IMR-90 (cell line): Measurements from ENCODE around the gene PLCL1. TPM values are rescaled to one million over a fixed set of nuclear protein-coding genes. Genes with fewer than 3 reads are reported as not detected.

Source experiments
- ATAC-seq: fragments of 200-7000 bp; cut with Tn5 transposase; 2 replicates; pipeline ENCODE4 v1.9.1; 2020; ENCODE audit warnings: low read depth, mild to moderate bottlenecking, moderate library complexity
- BruUV-seq: library from RNA; stranded (reverse); fragments of 400-500 nt; replicated peaks from 2 replicates; lab custom pipeline; 2021; lab: Mats Ljungman, UMichigan
- CTCF ChIA-PET: fragments of 300-600 bp; formaldehyde crosslinking; extraction: SDS; loops from one replicate; lab custom pipeline; 2021; ENCODE audit warnings: antibody characterized with exemption; lab: Yijun Ruan, JAX
- POLR2A ChIA-PET: fragments of 300-600 bp; sonication (Branson Sonifier 250); formaldehyde crosslinking; loops from one replicate; lab custom pipeline; 2022; ENCODE audit warnings: antibody characterized with exemption; ENCODE audit not compliant: unreplicated experiment; lab: Charles Lee
- DNase-seq: peaks from one replicate; pipeline ENCODE4 v3.0.0; 2013
- H2AFZ ChIP-seq: replicated peaks from 2 replicates; pipeline ENCODE3; 2013; ENCODE audit warnings: low read length, mild to moderate bottlenecking; ENCODE audit not compliant: poor library complexity
- H2AK5ac ChIP-seq: 2 replicates; pipeline ENCODE4 v1.6.1; 2013; ENCODE audit warnings: low read depth, low read length, inconsistent platforms
- H2AK9ac ChIP-seq: replicated peaks from 2 replicates; pipeline ENCODE3; 2013; ENCODE audit warnings: mild to moderate bottlenecking, low read depth, low read length, moderate library complexity; ENCODE audit not compliant: poor library complexity
- H2BK120ac ChIP-seq: 2 replicates; pipeline ENCODE4 v1.6.1; 2013; ENCODE audit warnings: low read depth, low read length, inconsistent platforms
- H2BK15ac ChIP-seq: 3 replicates; pipeline ENCODE4 v1.6.1; 2013; ENCODE audit warnings: low read depth, low read length, inconsistent platforms
- H2BK20ac ChIP-seq: 2 replicates; pipeline ENCODE4 v1.6.1; 2013; ENCODE audit warnings: low read depth, mild to moderate bottlenecking, inconsistent platforms, low read length, moderate library complexity
- H2BK5ac ChIP-seq: 2 replicates; pipeline ENCODE4 v1.6.1; 2013; ENCODE audit warnings: mild to moderate bottlenecking, low read depth, low read length, inconsistent platforms; ENCODE audit not compliant: poor library complexity, severe bottlenecking
- H3K14ac ChIP-seq: replicated peaks from 2 replicates; pipeline ENCODE4 v1.6.1; 2013; ENCODE audit warnings: low read depth, low read length, inconsistent platforms
- H3K18ac ChIP-seq: 2 replicates; pipeline ENCODE4 v1.6.1; 2013; ENCODE audit warnings: low read depth, low read length, control low read depth
- H3K23ac ChIP-seq: 2 replicates; pipeline ENCODE4 v1.6.1; 2013; ENCODE audit warnings: low read depth, low read length, inconsistent platforms
- H3K27ac ChIP-seq: 2 replicates; pipeline ENCODE4 v1.5.1; 2013; ENCODE audit warnings: mild to moderate bottlenecking, control low read depth, low read length; ENCODE audit not compliant: insufficient read depth
- H3K27me3 ChIP-seq: 2 replicates; pipeline ENCODE4 v1.6.1; 2013; ENCODE audit warnings: low read length; ENCODE audit not compliant: control insufficient read depth, insufficient read depth
- H3K36me3 ChIP-seq: 2 replicates; pipeline ENCODE4 v1.6.1; 2013; ENCODE audit warnings: low read length, mixed read lengths; ENCODE audit not compliant: control insufficient read depth, insufficient read depth
- H3K4ac ChIP-seq: 2 replicates; pipeline ENCODE4 v1.6.1; 2013; ENCODE audit warnings: low read depth, low read length, inconsistent platforms
- H3K4me1 ChIP-seq: 2 replicates; pipeline ENCODE4 v1.6.1; 2013; ENCODE audit warnings: low read length, mixed read lengths; ENCODE audit not compliant: control insufficient read depth, insufficient read depth
- H3K4me2 ChIP-seq: 2 replicates; pipeline ENCODE4 v1.6.1; 2013; ENCODE audit warnings: low read depth, mild to moderate bottlenecking, control low read depth, low read length, moderate library complexity
- H3K4me3 ChIP-seq: 2 replicates; pipeline ENCODE4 v1.5.1; 2013; ENCODE audit warnings: low read depth, mild to moderate bottlenecking, control low read depth, low read length, moderate library complexity; ENCODE audit not compliant: insufficient read depth
- H3K56ac ChIP-seq: 2 replicates; pipeline ENCODE4 v1.6.1; 2013; ENCODE audit warnings: low read length, inconsistent platforms; ENCODE audit not compliant: insufficient read depth; ENCODE audit errors: extremely low read depth
- H3K79me1 ChIP-seq, 2 experiments: 2 replicates each; pipeline ENCODE4 v1.6.1; 2013; ENCODE audit warnings: low read length in 2 of 2, inconsistent platforms in 1 of 2, low read depth in 1 of 2
- H3K9ac ChIP-seq: 2 replicates; pipeline ENCODE4 v1.6.1; 2013; ENCODE audit warnings: low read depth, low read length, control low read depth
- H3K9me1 ChIP-seq: 2 replicates; pipeline ENCODE4 v1.6.1; 2013; ENCODE audit warnings: low read length, inconsistent platforms; ENCODE audit not compliant: insufficient read depth
- H3K9me3 ChIP-seq: 2 replicates; pipeline ENCODE4 v1.6.1; 2013; ENCODE audit warnings: low read length; ENCODE audit not compliant: control insufficient read depth, insufficient read depth
- H4K20me1 ChIP-seq: 2 replicates; pipeline ENCODE4 v1.6.1; 2013; ENCODE audit warnings: low read length, inconsistent platforms; ENCODE audit not compliant: insufficient read depth
- H4K5ac ChIP-seq: 2 replicates; pipeline ENCODE4 v1.6.1; 2013; ENCODE audit warnings: mild to moderate bottlenecking, low read depth, low read length, control low read depth
- H4K8ac ChIP-seq, 2 experiments: 2 replicates each; pipeline ENCODE4 v1.6.1; 2013; ENCODE audit warnings: low read depth in 2 of 2, low read length in 2 of 2, control low read depth in 1 of 2, inconsistent platforms in 1 of 2
- H4K91ac ChIP-seq: 2 replicates; pipeline ENCODE4 v1.6.1; 2013; ENCODE audit warnings: low read depth, low read length, inconsistent platforms; ENCODE audit not compliant: insufficient read depth
- BHLHE40 ChIP-seq: fragments of 150-350 bp; IDR thresholded peaks from 2 replicates; pipeline ENCODE4 v1.6.1; 2016; ENCODE audit warnings: mild to moderate bottlenecking, low read depth, low read length
- CEBPB ChIP-seq: IDR thresholded peaks from 2 replicates; pipeline ENCODE4 v1.6.1; 2012; ENCODE audit warnings: low read depth, low read length, improper control_type of control experiment
- POLR2A ChIP-seq: IDR thresholded peaks from 2 replicates; pipeline ENCODE4 v1.6.1; 2012; ENCODE audit warnings: mild to moderate bottlenecking, low read depth, low read length
- WGBS, 2 experiments: methylation state at CpG; one replicate each; pipeline versions ENCODE4 v1.1.5 to v1.1.7; 2013; ENCODE audit warnings: missing lambda C conversion rate in 2 of 2; ENCODE audit not compliant: insufficient read length in 1 of 2; ENCODE audit errors: extremely low coverage in 2 of 2; 5-methylcytosine and 5-hydroxymethylcytosine counted together
- dilution Hi-C: fragments of 300-500 bp; cut with HindIII; formaldehyde crosslinking; loops from one replicate; pipeline ENCODE4 v1.14.3; 2018; ENCODE audit warnings: low sequenced_read_pairs; ENCODE audit not compliant: unreplicated experiment
- in situ Hi-C: fragments of 300-500 bp; cut with MboI; formaldehyde crosslinking; loops from 3 replicates; pipeline ENCODE4 v1.14.3; 2019; ENCODE audit warnings: low sequenced_read_pairs, inconsistent platforms, mixed read lengths
- intact Hi-C: fragments of 100-400 bp; cut with micrococcal nuclease; formaldehyde crosslinking; loops from 2 replicates; pipeline ENCODE4 v1.10.0; 2022
- polyA plus RNA-seq, 3 experiments: library from polyadenylated mRNA; depleted of rRNA; stranded (reverse); fragments of >200 nt; gene quantifications; 2 replicates each; pipeline ENCODE4 v1.2.3, GENCODE V29; 2012; ENCODE audit warnings: low replicate concordance in 1 of 3
- total RNA-seq: library from RNA; depleted of rRNA; stranded (reverse); fragments of >200 nt; gene quantifications from 2 replicates; pipeline ENCODE4 v1.2.3, GENCODE V29; 2012
- TF ChIP-seq, protein P1 (sequence below): conservative IDR thresholded peaks from 2 replicates; pipeline ENCODE4 v1.5.1; 2012; ENCODE audit warnings: mild to moderate bottlenecking, low read depth, low read length, improper control_type of control experiment

Gene PLCL1
- total and polyA plus RNA-seq, 2 of the 4 experiments (the other 2 are of a cell fraction) = 0.14 to 0.18 TPM

DNA sequence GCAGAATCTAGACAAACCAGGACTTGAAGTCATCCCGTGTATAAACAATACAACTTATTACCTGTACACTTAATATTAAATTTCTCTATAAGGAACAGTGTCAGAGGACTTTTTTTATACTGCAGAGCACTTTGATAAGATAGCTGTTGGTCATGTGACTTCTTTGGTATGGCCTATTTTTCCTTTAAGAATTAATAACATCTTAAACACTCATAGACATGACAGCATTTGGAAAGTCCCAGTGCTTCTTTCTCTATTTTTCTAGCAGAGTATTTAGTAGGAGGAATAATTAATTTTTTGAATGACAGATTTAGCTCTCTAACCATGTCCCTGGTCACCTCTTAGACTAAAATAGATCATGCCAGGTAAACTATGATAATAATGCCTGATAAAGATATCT, 59.4 kb downstream of the PLCL1 start:
- Histone ChIP-seq H3K4ac (no peak overlapping the region), H3K27me3 (no peaks in the 10 kb centered on the region), H4K8ac (no peak overlapping the region), H2BK15ac (no peak overlapping the region), H4K91ac (no peak overlapping the region), H3K4me3 (no peak overlapping the region), H2AFZ (no peak overlapping the region), H3K56ac (no peak overlapping the region), H2BK5ac (no peak overlapping the region), H2BK120ac (no peak overlapping the region), H3K4me1 (no peaks in the 10 kb centered on the region), H3K14ac (no peak overlapping the region), H4K5ac (no peak overlapping the region), H3K9me3 (peaks cover under 1% of the 10 kb centered on the region; the same call in 1 of the 2 replicates), H3K18ac (no peak overlapping the region), H3K23ac (no peak overlapping the region), H3K27ac (no peak overlapping the region), H2BK20ac (no peak overlapping the region), H3K36me3 (no peaks in the 10 kb centered on the region), H3K9me1 (no peaks in the 10 kb centered on the region), H3K9ac (no peak overlapping the region), H2AK5ac (no peak overlapping the region), H2AK9ac (no peak overlapping the region), H3K4me2 (no peak overlapping the region), H4K20me1 (no peaks in the 10 kb centered on the region), H3K79me1 (no peaks in the 10 kb centered on the region)
- no CpG with 5 or more reads among the region's 1 CpG for WGBS, 2 experiments
- intact Hi-C loops (no loop called here), dilution Hi-C loops (no loop called here), in situ Hi-C loops (no loop called here)
- TF ChIP-seq CEBPB (no peak), POLR2A (no peak), BHLHE40 (no peak)
- TF ChIP-seq, protein P1, sequence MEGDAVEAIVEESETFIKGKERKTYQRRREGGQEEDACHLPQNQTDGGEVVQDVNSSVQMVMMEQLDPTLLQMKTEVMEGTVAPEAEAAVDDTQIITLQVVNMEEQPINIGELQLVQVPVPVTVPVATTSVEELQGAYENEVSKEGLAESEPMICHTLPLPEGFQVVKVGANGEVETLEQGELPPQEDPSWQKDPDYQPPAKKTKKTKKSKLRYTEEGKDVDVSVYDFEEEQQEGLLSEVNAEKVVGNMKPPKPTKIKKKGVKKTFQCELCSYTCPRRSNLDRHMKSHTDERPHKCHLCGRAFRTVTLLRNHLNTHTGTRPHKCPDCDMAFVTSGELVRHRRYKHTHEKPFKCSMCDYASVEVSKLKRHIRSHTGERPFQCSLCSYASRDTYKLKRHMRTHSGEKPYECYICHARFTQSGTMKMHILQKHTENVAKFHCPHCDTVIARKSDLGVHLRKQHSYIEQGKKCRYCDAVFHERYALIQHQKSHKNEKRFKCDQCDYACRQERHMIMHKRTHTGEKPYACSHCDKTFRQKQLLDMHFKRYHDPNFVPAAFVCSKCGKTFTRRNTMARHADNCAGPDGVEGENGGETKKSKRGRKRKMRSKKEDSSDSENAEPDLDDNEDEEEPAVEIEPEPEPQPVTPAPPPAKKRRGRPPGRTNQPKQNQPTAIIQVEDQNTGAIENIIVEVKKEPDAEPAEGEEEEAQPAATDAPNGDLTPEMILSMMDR = no peak
- POLR2A ChIA-PET = no interaction called here
- no TSS peak for BruUV-seq
- CTCF ChIA-PET = no interaction called here
- DNase-seq = no peak
- no peak for ATAC-seq
